ENCODE results near the gene KLF17.

- no peak for TF ChIP-seq EZH2 (IDR thresholded peaks at IDR 0.05)
- TF ChIP-seq POLR2AphosphoS5 (IDR thresholded peaks at IDR 0.05; ENCODE audit: borderline replicate concordance, low read depth, low read length): no peak
Observed at GRCh38 chr1:44151332-44151731, 32.7 kb downstream of the KLF17 start.

Data from SK-N-MC (cell line).